ENCODE measurements around the gene ZNF680. TPM values are rescaled to one million over a fixed set of nuclear protein-coding genes. Genes with fewer than 3 reads are reported as not detected.
A peak's percentile ranks its signal among the peaks of the same experiment; 100 is the strongest.

The ZNF680 gene
- total and polyA plus RNA-seq, 2 experiments from 2014 or later, result 27.3 to 62.5 TPM

- TF ChIP-seq POLR2AphosphoS5 (IDR thresholded peaks at IDR 0.05; ENCODE audit: low read depth) (no peak), REST (IDR thresholded peaks at IDR 0.05; ENCODE audit: unreplicated experiment) (no peak), ZNF114 (CRISPR knock-in tag; IDR thresholded peaks at IDR 0.05) (no peak), ZNF331 (CRISPR knock-in tag; IDR thresholded peaks at IDR 0.05; ENCODE audit: low read depth) (no peak), EZH2 (IDR thresholded peaks at IDR 0.05; ENCODE audit: low read depth, unreplicated experiment) (no peak)
Measured at GRCh38 chr7:64562256-64562625, 630 bp downstream of the ZNF680 start (continued).

- no peak for DNase-seq (ENCODE audit: low spot score)
- ATAC-seq, result no peak
- Histone ChIP-seq H3K4me3 (no peak overlapping the region), H3F3A (replicated peaks; ENCODE audit: low read depth) (no peaks in the 10 kb centered on the region; the same call in 1 of the 2 replicates), H3K9me2 (ENCODE audit: insufficient read depth) (no peaks in the 10 kb centered on the region), H3K36me3 (ENCODE audit: insufficient read depth) (no peaks in the 10 kb centered on the region), H3K27me3 (ENCODE audit: insufficient read depth) (no peaks in the 10 kb centered on the region), H3K4me2 (peak overlapping the region; percentile 49; the same call in 1 of the 2 replicates), H4K20me1 (replicated peaks; ENCODE audit: insufficient read depth) (no peaks in the 10 kb centered on the region; the same call in 1 of the 2 replicates), H3K79me2 (replicated peaks; ENCODE audit: insufficient read depth) (peaks cover 84% of the 10 kb centered on the region), H2AFZ (no peak overlapping the region), H3K4me1 (ENCODE audit: insufficient read depth) (peaks cover 40% of the 10 kb centered on the region), H3K27ac (ENCODE audit: low read depth) (peak overlapping the region; percentile 63; the same call in 1 of the 2 replicates)
- Mint-ChIP-seq H3K27me3 (ENCODE audit: insufficient read depth, low read depth, poor library complexity) (peaks cover 10% of the 10 kb centered on the region), H3K4me1 (peaks cover 36% of the 10 kb centered on the region), H3K27ac (peak overlapping the region; percentile 90), H3K9me3 (peaks cover 27% of the 10 kb centered on the region), H3K4me3 (no peak overlapping the region), H3K36me3 (ENCODE audit: low read depth) (peaks cover 64% of the 10 kb centered on the region)
- TF ChIP-seq CTCF (conservative IDR thresholded peaks at IDR 0.05; ENCODE audit: low read depth in 2 of 2), result no peak
- TF ChIP-seq POLR2AphosphoS5 (IDR thresholded peaks at IDR 0.05; ENCODE audit: low read depth), result no peak
- no peak for TF ChIP-seq ZNF462 (CRISPR knock-in tag; IDR thresholded peaks at IDR 0.05)
- TF ChIP-seq EZH2 (IDR thresholded peaks at IDR 0.05; ENCODE audit: low read depth, unreplicated experiment), result no peak
- TF ChIP-seq EZH2phosphoT487 (IDR thresholded peaks at IDR 0.05; ENCODE audit: unreplicated experiment), result no peak
- no peak for TF ChIP-seq ZNF331 (CRISPR knock-in tag; IDR thresholded peaks at IDR 0.05; ENCODE audit: low read depth)
- no peak for TF ChIP-seq ETS1 (IDR thresholded peaks at IDR 0.05)
- no peak for TF ChIP-seq CREB1 (CRISPR knock-in tag; IDR thresholded peaks at IDR 0.05; ENCODE audit: low read depth)
Measured at GRCh38 chr7:64559206-64559605, 3.7 kb downstream of the ZNF680 start.

Measured in GM23338 (cell line).